GM12874 (cell line): ENCODE results near the gene IP6K1.

Experiments used
- TF ChIP-seq, protein P1 (sequence below): IDR thresholded peaks from 2 replicates; pipeline ENCODE4 v1.5.1; 2011; ENCODE audit warnings: low read depth, mild to moderate bottlenecking, control low read depth, low read length, moderate library complexity; ENCODE audit not compliant: insufficient read depth

Gene IP6K1

DNA sequence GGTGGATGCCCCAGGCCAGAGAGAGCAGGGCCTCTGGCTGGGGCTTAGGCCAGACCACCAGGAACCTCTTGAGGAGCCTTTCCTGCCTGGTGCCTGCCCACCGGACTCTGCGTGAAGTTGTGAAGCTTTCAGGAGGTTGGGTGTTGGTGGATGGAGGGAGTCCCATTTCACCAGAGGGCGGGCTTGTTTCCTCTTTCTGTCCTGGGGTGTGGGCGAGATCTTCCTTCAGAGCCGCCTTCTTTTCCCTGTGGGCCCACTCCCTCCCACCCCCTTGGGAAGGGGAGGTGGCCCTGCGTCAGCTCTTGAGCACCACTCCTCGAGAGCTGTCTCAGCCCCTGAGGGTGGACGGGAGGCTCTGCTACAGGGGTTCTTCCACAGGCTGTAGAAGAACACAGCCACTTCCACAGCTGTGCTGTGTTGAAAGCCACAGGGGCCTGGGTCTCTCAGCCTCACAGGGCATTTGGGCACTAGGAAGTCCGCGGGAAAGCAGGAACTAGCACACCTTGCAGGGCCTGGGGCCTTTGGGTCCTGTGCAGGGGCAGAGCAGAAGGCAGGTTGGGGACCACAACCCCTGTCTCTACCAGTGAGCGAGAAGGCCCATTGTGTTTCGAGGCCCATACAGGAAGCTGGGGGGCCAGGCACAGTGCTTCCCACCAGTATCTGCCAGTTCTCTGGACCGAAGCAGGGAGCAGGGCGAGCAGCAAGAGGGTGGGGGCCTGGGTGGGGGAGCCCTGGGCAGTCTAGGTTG lies 69.0 kb downstream of the IP6K1 start:
- TF ChIP-seq, protein P1, sequence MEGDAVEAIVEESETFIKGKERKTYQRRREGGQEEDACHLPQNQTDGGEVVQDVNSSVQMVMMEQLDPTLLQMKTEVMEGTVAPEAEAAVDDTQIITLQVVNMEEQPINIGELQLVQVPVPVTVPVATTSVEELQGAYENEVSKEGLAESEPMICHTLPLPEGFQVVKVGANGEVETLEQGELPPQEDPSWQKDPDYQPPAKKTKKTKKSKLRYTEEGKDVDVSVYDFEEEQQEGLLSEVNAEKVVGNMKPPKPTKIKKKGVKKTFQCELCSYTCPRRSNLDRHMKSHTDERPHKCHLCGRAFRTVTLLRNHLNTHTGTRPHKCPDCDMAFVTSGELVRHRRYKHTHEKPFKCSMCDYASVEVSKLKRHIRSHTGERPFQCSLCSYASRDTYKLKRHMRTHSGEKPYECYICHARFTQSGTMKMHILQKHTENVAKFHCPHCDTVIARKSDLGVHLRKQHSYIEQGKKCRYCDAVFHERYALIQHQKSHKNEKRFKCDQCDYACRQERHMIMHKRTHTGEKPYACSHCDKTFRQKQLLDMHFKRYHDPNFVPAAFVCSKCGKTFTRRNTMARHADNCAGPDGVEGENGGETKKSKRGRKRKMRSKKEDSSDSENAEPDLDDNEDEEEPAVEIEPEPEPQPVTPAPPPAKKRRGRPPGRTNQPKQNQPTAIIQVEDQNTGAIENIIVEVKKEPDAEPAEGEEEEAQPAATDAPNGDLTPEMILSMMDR: no peak

DNA sequence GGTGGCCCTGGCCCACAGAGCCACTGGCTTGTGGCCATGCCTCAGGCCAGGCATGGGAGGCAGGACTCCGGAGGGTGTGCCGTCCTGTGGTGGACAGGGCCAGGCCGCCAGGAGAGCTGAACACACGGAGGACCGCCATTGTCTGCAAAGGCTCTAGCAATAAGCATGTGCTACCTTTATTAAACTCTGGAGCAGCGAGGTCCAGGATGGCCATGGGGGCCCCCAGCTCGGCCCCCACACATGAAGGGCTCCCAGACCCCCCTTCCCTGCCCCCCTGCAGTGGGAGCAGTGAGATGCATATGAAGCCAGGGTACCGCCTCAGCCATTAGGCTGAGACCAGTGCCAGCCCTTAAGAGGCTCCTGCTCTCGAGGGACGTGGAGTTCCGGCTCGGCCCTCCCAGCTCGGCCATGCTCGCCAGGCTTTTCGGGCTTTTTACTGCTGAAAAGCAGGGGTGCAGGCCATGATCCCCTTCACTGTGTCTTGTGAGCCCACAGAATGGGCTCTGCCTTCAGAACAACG lies 69.6 kb downstream of the IP6K1 start:
- TF ChIP-seq, protein P1: no peak

DNA sequence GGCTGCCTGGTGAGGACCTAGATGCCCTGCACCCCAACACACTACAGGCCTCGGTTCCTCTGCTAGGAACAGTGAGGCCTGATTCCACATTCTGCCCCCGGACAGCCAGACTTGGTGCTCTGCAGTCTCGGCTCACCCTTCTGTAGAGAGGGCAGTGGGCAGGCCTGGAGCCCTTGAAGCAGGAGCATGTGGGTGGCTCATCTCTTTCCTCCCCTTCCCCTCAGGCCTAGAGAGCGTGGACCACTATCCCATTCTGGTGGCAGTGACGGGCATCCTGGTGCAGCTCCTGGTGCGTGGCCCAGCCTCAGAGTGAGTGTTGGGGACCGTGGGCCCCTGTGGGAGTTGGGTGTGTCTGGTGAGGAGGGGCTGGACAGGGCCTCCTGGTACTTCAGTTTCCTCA lies 70.2 kb downstream of the IP6K1 start:
- TF ChIP-seq, protein P1: no peak

DNA sequence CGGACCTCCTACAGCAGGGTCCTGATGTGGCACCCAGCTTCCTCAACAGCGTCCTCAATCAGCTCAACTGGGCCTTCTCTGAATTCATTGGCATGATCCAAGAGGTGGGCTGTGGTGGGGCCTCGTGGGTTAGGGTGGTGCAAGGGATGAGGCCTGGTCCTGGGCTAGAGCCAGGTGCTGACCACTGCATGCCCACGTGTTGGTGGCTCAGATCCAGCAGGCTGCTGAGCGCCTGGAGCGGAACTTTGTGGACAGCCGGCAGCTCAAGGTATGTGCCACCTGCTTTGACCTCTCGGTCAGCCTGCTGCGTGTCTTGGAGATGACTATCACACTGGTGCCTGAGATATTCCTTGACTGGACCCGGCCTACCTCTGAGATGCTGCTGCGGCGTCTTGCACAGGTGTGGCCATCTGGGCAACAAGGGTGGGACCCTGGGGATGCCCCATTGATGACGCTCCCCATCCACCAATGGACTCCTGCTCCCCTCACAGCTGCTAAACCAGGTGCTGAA lies 70.7 kb downstream of the IP6K1 start:
- TF ChIP-seq, protein P1: no peak

DNA sequence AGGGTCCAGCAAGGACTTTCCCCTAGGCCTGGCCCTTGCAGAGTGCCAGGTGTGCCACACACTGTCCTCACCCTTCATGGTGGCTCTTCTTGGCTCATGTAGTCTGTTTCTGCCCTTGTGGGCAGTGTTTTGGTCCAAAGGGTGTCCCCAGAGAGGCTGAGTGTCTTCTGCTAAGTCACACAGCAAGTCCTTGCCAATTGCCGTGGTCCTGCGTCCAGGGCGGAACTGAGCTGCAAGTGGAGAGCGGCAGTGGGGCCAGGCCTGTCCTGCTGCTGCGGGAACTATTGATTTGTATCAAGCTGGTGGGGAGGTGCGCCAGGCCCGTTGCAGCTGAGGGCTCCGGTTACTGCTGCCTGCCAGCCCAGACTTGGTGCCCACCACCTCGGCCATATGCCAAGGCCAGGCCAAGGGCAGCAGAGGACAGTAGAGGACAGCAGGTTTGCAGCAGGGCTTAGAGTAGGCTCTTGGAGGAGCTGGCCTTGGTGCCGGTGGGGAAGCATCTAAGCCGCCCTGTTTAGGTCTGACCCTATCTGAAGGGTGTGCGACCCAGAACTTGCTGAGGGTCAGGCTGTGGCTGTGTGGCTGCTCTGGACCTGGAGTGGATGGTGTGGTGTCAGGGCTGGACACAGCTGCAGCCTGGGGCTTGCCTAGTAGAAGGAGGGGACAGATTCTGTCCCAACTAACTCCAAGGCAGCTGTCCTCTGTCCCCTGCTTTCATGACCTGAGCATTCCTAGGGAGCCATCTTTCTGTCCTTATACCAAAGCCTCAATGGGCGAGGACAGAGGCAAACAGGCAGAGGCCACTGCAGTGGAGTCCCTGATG lies 71.4 kb downstream of the IP6K1 start:
- TF ChIP-seq, protein P1: no peak

DNA sequence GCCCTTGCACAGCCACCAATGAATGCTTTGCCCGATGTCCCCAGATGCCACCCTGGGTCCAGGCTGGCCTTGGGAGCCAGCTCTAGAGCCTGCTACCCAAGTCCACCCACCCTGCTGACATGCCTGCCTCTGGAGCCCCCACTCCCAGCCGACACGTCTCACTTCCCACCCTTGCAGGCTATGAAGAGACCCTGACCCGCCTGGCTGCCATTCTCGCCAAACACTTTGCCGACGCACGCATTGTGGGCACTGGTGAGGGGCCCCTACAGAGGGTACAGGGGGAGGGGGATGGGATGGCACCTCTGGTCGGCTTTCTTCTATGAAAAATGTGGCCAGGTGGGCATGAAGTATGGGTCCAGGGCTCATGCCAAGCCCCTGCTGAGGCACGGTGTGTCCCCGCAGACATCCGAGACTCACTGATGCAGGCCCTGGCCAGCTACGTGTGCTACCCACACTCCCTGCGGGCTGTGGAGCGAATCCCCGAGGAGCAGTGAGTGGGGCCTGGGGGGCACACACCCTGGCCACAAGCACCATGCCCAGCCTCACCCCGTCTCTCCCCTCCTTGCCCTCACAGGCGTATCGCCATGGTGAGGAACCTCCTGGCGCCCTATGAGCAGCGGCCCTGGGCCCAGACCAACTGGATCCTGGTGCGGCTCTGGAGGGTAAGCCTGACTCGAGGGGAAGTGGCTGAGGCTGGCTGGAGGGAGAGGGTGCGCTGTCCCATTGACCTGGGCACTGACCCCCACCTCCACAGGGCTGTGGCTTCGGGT lies 72.8 kb downstream of the IP6K1 start:
- TF ChIP-seq, protein P1: no peak
